SK-N-MC (cell line): ENCODE data around the gene TEKT5.

Experiments used
- EZH2 ChIP-seq: fragments of 200-600 bp; sonication (generic); IDR thresholded peaks from one replicate; pipeline ENCODE4 v1.6.1; 2017; ENCODE audit warnings: antibody characterized with exemption
- FOXP2 ChIP-seq: optimal IDR thresholded peaks from 2 replicates; pipeline ENCODE3; 2011; ENCODE audit warnings: mild to moderate bottlenecking, moderate library complexity; ENCODE audit not compliant: insufficient read depth; ENCODE audit errors: extremely low read length, control extremely low read depth
- POLR2AphosphoS5 ChIP-seq: IDR thresholded peaks from 2 replicates; pipeline ENCODE4 v1.6.1; 2012; ENCODE audit warnings: mild to moderate bottlenecking, low read depth, low read length, borderline replicate concordance

GRCh38 chr16:10592611-10593010 lies 102.1 kb downstream of the TEKT5 start:
- TF ChIP-seq EZH2 (no peak), POLR2AphosphoS5 (no peak), FOXP2 (no peak)
